ENCODE measurements around the gene FRYL. TPM values are rescaled to one million over a fixed set of nuclear protein-coding genes. Genes with fewer than 3 reads are reported as not detected.
"Not testable (repeated sequence)": the region's sequence is repeated elsewhere in the genome, so short reads cannot be mapped to it uniquely, and the experiment has no call there.

FRYL gene
- total RNA-seq, 1 donor from 2014 or later, result 31.8 TPM

DNA sequence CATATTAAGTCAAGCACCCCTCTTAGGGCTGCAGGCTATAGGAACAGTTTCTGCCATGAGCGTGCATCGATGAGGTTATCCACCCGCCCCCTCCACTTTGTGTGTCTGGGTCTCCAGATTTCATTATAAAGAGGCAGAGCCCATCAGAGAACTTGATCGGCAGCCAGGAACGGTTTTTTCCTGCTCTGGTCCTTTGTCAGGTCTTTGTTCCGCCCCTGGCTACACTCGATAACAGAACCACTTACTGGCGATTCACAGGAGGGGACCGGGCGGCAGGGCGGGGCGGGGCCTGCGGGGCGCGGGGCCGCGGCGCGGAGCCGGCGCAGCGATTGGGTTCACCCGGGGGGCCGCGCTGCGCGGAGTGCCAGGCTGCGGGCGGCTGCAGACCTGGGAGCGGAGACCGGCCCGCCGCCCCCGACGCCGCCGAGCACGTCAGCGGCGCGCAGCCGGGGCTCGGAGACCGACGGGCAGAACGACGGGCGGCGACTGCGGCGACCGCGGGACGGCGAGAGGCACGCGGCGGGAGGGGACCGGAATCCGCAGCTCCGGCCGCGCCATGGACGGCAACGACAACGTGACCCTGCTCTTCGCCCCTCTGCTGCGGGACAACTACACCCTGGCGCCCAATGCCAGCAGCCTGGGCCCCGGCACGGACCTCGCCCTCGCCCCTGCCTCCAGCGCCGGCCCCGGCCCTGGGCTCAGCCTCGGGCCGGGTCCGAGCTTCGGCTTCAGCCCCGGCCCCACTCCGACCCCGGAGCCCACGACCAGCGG, 296.9 kb downstream of the FRYL start, which contains the start of gene SLC10A4:
Gene SLC10A4, plus strand, starts transcription at position 338 of the 771 bp plus-strand sequence. Its CDS starts 219 bp downstream, at position 557.
- ATAC-seq, result no peak

DNA sequence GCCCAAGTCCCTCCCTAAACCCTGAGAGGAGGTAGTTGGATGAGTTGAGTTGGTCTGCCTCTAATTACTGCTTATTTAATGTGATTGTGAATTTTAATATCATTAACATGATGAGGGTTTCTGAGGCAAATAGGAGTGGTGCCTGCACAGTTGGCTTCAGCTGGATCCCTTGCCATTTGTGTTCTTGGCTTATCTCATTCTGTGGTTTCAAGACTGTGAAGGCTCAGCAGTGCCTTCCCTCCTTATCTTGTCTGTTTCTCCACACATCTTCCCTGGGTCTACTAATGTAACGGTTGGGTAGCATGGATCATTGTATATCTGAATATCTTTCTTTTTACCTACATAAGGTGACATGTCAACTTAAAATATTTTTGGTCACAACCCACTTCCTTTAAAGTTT, 298.5 kb downstream of the FRYL start:
- ATAC-seq, result no peak

DNA sequence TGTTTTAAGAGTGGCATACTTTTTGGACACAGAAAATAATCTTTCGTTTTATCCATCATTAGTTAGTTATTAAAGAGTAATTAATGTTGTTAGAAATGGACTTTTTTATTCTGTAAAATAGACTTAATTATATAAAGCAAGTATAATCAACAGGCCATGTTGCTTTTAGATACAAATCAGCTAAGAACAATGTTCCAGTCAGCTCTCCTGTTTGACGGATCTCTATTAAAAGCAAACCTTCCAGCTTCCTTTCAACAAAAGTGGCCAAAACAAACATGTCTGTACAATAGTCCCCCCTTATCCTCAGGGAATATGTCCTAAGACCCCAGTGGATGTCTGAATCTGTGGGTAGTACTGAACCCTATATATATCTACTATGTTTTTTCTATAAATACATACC, 301.8 kb downstream of the FRYL start:
- ATAC-seq, result no peak

DNA sequence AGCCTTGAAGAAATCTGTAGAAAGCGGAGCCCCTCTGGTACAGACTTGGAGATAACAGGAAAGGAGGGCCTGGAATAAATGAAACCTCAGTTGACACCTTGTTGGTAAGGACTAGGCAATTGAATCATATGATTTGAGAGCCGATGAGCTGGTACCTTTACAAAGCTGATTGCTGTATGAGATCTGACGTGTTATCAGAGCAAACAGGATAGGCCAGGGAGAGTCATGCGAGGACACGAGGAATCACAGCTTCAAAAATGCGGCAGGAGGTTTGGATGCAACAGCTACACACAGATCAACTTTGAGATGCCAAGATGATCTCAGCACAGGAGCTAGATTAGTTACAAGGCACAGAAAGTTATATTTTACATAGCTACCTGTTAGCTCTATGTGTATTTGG, 304.3 kb downstream of the FRYL start:
- no peak for ATAC-seq

DNA sequence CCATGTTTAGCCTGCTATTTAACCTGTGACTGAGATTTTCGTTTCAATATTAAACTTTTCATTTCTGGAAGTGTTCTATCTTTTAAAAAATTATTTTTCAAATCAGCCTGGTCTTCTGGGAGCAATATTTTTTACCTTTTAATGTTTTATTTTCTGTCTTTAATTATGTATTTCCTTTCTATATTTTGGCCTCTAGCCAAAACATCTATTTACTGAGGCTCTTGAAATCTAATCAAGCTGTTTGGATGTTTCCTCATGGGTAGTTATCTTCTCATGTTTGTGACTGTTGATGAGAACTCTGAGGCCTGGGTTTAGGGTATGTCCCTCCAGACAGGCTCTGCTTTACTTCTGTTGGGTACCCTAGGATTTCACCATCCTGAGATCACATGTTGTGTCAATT, 307.3 kb downstream of the FRYL start:
- no peak for ATAC-seq

DNA sequence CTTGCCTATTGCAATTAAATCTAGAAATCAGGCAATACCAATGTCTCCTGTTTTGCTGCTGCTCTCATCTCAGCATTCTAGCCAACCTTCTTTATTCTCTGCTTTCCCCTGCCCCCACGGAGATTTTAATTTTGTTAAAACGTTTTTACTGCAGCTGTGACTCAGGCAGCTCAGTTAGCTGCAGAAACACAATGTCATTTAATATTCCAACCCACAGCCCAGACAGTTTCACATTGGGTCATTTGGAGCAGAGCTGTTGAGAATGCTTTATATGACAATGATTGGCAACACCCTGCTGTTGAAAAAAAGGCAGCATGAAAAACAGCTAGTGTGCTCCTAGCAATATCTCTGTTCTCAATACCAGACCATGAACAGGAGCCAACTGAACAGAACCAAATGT, 309.5 kb downstream of the FRYL start:
- no peak for ATAC-seq

DNA sequence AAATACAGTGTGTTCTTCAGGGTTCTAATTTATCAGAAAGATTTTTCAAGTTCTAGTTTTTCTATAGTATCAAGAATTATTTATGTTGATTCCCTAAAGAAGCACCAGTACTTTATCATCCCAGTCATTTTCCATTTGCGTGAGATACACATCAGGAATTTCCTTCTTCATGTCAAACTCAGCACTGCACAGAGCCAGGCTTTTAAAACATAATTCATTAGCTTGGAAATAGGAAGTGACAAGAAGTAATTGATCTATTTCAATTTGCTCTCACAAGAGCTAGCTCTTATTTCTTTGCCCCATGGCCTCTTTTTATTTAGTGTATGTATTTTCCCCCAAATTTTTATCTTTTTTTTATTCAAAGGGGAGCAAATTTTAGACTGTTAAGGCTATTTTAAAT, 309.9 kb downstream of the FRYL start:
- no peak for ATAC-seq

DNA sequence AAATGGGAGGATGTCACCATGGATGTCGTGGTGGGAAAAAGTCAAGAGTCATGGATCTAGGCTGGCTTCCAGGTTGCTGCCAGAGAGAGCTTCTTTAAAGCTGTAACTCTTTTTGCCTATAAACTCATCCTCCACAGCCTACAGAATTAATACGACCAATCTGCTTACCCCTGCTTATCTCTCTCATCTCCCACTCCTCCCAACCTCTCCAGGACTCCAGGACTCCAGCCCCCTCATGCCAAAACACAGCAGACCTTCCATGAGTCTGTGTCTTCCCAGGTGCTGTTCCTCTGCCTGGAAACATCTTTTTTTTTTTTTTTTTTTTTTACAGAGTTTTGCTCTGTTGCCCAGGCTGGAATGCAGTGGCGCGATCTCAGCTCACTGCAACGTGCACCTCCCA, 312.2 kb downstream of the FRYL start:
- no peak for ATAC-seq

DNA sequence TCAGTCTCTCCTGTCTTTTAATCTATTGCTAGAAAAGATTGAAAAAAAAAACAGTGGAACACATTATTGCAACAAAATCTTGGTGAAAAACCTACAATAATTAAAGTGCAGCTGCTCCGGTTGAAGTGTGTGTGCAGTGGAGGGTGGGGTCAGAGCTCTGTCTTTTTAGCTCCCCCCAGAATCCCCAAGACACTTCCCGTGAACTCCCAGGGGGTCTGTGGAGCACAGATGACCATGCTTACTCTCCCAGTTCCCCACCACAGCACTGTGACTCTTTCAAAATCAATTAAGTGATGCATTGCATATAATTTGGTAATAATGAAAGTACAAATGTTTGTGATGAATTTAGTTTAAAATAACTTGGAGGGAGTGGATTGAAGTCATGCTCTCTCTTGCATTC, 312.6 kb downstream of the FRYL start:
- ATAC-seq, result no peak

DNA sequence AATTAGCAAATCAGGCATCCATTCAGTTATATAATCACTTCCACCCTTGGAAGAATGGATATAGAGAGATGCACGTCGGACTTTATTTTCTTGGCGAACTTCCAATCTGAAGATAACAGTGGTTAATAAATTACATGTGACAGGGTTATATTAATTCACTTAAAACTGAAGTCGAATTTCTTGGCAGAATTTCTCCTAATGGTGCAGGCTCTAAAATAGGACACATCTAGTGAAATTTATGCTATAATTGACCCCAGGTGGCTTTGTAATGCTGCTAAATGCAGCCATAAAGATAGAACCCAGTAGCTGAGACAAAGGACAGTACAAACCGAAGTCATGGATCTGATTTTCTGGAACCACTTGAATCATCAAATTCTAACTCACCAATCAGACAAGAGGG, 317.7 kb downstream of the FRYL start:
- no peak for ATAC-seq

DNA sequence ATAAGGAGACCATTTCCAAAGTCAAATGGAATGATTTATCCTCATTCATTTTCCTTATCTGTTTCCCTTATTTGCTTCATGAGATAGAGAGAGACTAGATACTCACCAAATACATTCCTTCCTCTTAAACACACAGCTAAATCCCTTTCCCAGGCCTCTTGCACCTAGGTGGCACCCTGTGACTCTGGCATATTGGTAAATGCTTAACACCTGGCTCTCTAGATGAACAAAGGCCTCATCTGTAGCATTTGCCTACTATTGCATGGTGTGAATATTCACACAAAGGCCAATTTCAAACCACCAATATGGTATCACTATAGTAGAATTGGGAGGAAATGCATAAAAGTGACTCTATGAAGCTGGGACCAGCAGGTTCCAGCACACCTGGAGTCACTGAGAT, 319.1 kb downstream of the FRYL start:
- ATAC-seq, result no peak

DNA sequence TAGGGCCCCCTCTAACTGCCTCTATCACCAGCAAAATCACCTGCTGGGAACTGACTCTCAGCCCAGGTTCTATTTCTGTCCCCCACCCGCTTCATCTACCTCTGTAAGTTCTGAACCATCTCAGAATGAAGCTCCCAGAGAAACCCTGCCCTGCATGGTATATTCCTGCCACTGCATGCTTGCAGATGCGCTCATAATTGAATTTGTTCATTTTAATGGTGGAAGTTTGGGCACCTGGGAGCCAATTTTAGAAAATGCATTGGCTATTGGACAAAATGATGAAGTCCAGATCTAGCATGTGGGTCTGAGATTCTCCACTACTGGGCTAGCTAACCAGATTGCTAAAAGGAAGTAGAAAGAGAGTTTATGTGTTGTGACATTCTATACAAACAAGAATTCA, 325.5 kb downstream of the FRYL start:
- no peak for ATAC-seq

DNA sequence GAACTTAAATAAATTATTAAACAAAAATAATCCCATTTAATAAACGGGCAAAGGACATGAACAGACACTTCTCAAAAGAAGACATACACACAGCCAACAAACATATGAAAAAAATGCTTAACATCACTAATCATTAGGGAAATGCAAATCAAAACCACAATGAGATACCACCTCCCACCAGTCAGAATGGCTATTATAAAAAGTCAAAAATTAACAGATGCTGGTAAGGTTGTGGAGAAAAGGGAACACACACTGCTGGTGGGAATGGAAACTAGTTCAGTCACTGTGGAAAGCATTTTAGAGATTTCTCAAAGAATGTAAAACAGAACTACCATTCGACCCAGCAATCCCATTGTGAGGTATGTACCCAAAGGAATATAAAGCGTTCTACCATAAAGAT, 328.4 kb downstream of the FRYL start:
- ATAC-seq, result not testable (repeated sequence)

DNA sequence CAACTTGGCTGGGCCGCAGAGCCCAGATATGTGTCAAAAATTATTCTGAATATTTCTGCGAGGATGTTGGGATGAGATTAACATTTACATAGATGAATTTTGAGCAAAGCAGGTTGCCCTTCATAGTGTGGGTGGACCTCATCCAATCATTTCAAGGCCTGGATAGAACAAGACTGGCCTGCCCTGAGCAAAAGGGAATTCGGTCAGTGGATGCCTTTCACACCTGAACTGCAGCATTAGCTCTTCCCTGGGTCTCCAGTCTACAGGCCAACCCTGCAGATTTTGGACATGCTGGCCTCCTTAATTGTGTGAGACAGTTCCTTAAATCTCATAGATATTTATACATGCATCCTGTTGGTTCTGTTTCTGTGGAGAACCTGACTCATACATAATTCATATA, 329.3 kb downstream of the FRYL start:
- ATAC-seq, result no peak

DNA sequence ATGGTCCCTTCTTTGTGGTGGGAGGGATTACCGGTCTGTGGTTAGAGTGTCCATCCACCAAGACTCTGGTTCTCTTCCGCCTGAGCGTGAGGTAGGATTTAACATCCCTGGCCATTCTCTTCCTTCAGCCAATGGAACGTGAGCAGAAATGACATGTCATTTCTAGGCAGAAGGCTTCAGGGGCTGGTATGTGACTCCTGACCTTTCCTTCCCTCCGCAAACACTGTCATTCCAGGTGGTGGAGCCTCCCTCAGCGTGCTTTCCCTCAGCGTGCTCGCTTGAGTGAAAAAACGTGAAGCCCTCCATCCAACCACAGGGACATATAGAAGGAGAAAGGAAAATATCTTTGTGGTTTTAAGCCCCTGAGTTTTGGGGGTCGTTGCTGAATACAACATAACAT, 330.9 kb downstream of the FRYL start:
- ATAC-seq, result no peak

Other genes starting within 250 kb of the FRYL start
- gene OCIAD1, start 50.8 kb upstream of the FRYL start, total RNA-seq, result 93.1 TPM
- 32.8 TPM for gene OCIAD2, start 126.5 kb upstream of the FRYL start, total RNA-seq
- 34.5 TPM for gene CWH43, start 206.0 kb upstream of the FRYL start, total RNA-seq

All from esophagus mucosa (tissue), 1 donor.